ENCODE data around the gene F2RL2.
"Not testable (repeated sequence)": the region's sequence is repeated elsewhere in the genome, so short reads cannot be mapped to it uniquely, and the experiment has no call there.

Gene F2RL2

GRCh38 chr5:76620166-76620565 lies 3.0 kb downstream of the F2RL2 start:
- no peak for DNase-seq

GRCh38 chr5:76617675-76618074 lies 5.5 kb downstream of the F2RL2 start:
- no peak for DNase-seq

- DNase-seq = no peak
Observed at GRCh38 chr5:76617229-76617628, 6.0 kb downstream of the F2RL2 start.

DNA sequence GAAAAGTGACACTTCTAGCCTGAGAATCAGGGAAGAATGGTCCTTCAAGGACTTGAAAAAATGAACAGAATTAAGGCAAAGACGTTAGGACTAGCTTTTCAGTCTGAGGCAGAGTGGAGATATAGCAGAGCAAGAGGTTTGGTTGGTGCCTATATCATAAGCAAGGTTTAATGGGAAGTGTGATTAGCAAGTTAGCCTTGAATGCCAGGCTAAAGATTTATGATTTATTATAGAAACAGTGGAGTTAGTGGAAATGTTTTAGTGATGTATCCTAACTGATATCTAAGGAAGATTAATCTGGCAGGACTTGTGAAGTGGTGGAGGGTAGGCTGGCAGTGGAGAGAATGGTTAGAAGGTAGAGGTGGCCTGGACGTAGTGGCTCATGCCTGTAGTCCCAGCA lies 7.0 kb downstream of the F2RL2 start:
- DNase-seq = no peak

DNA sequence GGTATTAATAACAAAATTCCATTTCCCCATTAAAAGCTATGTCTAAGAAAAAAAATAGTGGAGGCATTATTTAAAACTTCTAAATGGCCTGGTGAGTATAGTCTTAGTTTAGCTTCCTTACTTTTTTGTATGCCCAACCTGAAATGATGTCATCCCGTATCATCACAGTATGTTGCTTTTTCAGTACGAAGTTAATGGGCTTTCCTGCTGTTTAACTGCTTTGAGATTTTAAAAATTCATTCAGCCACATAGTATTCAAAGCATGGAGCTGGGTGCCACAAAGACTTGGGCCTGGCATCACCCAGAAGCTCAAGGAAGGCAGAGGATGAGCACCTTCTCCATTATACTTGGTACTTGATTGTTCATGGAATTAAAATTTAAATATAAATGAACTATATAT lies 7.4 kb downstream of the F2RL2 start:
- no peak for DNase-seq

DNA sequence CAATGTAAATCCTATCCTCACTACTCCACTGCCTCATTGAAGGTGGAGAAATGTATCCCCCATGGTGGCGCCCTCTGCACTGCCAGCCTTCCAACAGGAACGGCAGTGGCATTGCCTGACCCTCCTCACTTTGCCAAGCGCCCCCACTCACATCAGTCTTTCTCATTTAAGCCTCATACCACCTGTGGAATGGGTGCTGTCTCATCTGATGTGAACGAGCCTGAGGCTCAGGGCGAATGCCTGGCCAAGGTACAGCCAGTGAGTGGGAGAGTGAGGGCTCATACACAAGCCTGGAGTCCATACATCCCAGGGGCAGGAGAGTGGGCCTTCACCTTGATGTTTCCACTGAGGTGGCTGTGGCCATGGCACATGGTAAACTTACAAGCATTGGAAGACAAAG lies 10.3 kb downstream of the F2RL2 start:
- DNase-seq = no peak

GRCh38 chr5:76610196-76610595 lies 13.0 kb downstream of the F2RL2 start:
- no peak for DNase-seq

DNA sequence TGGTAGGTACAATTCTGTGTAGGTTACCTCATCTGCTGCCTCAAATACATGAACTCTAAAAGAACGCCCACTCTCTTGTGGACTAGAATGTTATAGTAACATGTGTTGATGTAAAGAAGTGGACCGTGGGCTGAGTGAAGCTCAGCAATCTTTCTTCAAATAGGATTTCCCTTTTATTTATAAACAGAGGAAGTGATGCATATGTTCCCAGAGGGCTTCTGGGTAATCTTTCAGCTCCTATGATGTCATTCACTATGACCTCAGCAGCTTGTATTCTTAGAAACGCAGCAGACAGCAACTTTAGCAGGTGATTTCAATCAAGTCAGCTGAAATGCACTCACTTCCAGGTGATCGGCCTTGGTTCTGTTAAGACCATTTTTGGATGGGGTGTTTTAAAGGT lies 14.4 kb downstream of the F2RL2 start:
- no peak for DNase-seq

- no peak for DNase-seq
Observed at GRCh38 chr5:76607353-76607871, 15.8 kb downstream of the F2RL2 start.

DNA sequence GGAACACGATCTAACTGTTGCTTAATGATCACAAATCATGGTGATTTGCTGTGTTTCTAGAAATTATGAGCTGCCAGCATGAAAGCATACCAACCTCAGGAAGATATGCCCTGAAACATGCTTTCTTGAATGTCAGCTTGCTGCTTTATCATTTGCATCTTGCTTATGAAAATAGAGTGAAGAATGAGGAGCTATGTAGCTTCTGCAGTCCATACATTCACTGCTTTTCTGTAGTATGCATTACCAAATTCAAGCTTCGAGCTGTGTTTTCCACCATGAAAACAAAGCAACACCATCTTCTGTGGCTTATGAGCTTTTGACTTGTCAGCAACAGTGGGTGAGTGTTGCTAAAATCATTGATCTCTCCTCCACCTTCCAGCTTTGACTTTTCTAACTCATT lies 16.5 kb downstream of the F2RL2 start:
- DNase-seq = no peak

GRCh38 chr5:76604838-76605237 lies 18.4 kb downstream of the F2RL2 start:
- no peak for DNase-seq

GRCh38 chr5:76603991-76604390 lies 19.2 kb downstream of the F2RL2 start:
- not testable (repeated sequence) for DNase-seq

GRCh38 chr5:76602094-76602726 lies 21.0 kb downstream of the F2RL2 start:
- DNase-seq = no peak

- no peak for DNase-seq
Observed at GRCh38 chr5:76601470-76601869, 21.7 kb downstream of the F2RL2 start.

DNA sequence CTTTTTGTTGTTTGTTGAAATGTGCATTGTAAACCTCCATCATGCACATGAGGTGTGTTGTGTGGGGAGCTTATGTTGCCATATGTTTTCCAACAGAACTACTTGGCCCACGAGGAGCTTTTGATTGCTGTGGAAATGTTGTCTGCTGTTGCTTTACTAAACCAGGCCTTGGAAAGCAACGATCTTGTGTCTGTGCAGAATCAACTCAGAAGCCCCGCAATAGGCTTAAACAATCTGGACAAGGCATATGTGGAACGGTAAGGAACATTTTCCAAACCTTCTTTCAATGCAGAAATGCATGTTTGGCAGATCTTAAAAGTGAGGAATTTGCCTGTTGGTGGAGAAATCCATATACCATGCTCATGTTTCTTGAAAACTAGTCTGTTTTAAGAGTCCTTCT lies 22.5 kb downstream of the F2RL2 start:
- no peak for DNase-seq

DNA sequence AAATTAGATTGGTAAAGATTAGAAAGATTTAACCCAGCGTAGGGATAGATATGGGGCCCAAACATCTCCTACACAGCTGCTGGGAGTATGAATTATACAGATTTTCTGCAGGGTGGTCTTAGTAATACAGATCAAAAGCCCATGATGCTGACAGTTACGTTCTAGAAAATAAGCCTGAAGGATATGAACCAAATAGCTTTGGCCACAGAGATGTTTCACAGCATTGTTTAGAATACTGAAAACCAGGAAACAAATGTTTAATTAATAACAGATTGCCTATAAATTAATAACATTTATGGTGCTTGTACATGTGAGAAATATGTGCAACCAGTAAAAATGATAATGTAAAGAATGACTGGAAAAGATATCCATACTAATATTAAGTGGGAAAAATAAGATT lies 24.7 kb downstream of the F2RL2 start:
- DNase-seq = no peak

GRCh38 chr5:76595755-76596481 lies 27.3 kb downstream of the F2RL2 start:
- DNase-seq = no peak

- no peak for DNase-seq
Observed at GRCh38 chr5:76594107-76594506, 29.1 kb downstream of the F2RL2 start.

GRCh38 chr5:76592692-76593091 lies 30.5 kb downstream of the F2RL2 start:
- DNase-seq = no peak

DNA sequence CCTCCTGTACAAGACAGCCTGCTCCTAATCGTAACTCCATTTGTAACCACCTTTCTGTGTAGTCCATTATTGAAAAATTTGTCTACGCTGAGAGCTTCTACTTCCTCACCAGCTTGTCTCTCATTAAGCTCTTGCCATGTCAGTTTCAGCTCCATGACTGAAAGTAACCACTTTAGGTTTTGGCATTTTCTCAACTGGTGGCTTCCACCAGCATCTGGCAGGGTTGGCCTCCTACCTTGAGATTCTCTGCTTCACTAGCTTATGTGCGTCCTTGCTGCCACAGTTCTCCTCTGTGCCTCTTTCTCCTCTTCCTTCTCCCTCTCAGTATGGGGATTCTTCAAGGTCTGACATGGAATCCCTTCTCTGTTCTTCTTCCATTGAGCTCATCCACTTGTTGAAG lies 31.8 kb downstream of the F2RL2 start:
- DNase-seq = no peak

DNA sequence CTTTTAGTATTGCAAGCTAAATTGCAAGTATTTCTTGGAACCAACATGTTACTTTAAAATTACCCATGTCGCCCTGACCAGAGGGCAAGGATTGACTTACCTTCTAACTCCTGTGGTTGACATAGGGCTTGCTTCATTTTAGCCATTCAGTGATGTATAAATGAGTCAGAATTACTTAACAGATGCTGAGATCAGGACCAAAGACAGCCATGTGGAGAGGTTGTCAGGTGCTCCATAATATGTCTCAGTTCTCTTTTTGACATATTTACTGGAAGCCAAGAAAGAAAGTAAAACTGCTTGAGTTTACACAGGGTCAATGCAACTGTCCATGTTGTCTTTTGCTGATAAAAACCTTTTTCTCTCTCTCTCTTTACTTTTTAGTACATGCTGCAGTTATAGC lies 33.2 kb downstream of the F2RL2 start:
- no peak for DNase-seq

- DNase-seq = no peak
Observed at GRCh38 chr5:76586531-76586930, 36.7 kb downstream of the F2RL2 start.

DNA sequence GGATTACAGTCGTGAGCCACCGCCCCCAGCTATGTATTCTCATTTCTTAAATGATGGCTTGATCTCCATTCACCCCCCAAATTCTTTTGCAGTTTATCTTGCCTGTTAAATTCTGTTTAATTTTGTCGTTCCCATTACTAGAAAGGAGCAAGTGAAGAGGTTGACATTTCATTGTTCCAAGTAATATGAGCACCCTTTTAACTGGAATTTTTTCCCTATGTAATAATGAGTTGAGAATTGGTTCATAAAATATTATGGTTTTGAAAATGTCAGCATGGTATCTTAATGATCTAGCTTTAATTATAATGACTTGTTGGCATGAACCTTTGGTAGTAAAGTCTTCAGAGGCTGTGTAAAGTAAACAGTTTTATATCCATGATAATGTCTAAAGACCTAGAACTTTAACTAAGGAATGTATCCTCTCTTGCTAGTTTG lies 37.4 kb downstream of the F2RL2 start:
- DNase-seq = no peak

- DNase-seq = no peak
Observed at GRCh38 chr5:76583163-76584047, 39.8 kb downstream of the F2RL2 start.

All from DMS79 (cell line).